Upper lobe of left lung (tissue), 4 donors: Measurements from ENCODE around the gene OR51I1.

ENCODE experiments used
- EP300 ChIP-seq, 4 donors: sonication (generic); formaldehyde crosslinking; IDR thresholded peaks; one replicate each; pipeline ENCODE4 v1.5.1; 2017; ENCODE audit warnings: antibody characterized with exemption in 4 of 4, control low read depth in 2 of 4
- POLR2A ChIP-seq, 4 donors: fragments of 450-650 bp; IDR thresholded peaks; one replicate each; pipeline ENCODE4 v1.5.1; 2016 to 2017; ENCODE audit warnings: antibody characterized with exemption in 4 of 4, mild to moderate bottlenecking in 2 of 4
- POLR2AphosphoS5 ChIP-seq, 2 donors: sonication (generic); formaldehyde crosslinking; IDR thresholded peaks; one replicate each; pipeline ENCODE4 v1.5.1; 2017; ENCODE audit warnings: antibody characterized with exemption in 2 of 2
- TF ChIP-seq, protein P1 (sequence below), 6 experiments: fragments of 450-650 bp in 4 of 6; fragments of 200-600 bp in 2 of 6; sonication (generic) in 2 of 6; IDR thresholded peaks; one replicate each; pipeline ENCODE4 v1.5.1; 2016 to 2019; ENCODE audit warnings: antibody characterized with exemption in 6 of 6

- TF ChIP-seq, protein P1, sequence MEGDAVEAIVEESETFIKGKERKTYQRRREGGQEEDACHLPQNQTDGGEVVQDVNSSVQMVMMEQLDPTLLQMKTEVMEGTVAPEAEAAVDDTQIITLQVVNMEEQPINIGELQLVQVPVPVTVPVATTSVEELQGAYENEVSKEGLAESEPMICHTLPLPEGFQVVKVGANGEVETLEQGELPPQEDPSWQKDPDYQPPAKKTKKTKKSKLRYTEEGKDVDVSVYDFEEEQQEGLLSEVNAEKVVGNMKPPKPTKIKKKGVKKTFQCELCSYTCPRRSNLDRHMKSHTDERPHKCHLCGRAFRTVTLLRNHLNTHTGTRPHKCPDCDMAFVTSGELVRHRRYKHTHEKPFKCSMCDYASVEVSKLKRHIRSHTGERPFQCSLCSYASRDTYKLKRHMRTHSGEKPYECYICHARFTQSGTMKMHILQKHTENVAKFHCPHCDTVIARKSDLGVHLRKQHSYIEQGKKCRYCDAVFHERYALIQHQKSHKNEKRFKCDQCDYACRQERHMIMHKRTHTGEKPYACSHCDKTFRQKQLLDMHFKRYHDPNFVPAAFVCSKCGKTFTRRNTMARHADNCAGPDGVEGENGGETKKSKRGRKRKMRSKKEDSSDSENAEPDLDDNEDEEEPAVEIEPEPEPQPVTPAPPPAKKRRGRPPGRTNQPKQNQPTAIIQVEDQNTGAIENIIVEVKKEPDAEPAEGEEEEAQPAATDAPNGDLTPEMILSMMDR (IDR thresholded peaks at IDR 0.05) = no peak
- no peak for TF ChIP-seq POLR2AphosphoS5 (IDR thresholded peaks at IDR 0.05)
- no peak for TF ChIP-seq POLR2A (IDR thresholded peaks at IDR 0.05)
- TF ChIP-seq EP300 (IDR thresholded peaks at IDR 0.05) = no peak
Observed at GRCh38 chr11:5486421-5486820, 45.1 kb upstream of the OR51I1 start.
